ENCODE results near the gene RASGEF1B.
"Not testable (repeated sequence)": the region's sequence is repeated elsewhere in the genome, so short reads cannot be mapped to it uniquely, and the experiment has no call there.

Gene RASGEF1B

DNA sequence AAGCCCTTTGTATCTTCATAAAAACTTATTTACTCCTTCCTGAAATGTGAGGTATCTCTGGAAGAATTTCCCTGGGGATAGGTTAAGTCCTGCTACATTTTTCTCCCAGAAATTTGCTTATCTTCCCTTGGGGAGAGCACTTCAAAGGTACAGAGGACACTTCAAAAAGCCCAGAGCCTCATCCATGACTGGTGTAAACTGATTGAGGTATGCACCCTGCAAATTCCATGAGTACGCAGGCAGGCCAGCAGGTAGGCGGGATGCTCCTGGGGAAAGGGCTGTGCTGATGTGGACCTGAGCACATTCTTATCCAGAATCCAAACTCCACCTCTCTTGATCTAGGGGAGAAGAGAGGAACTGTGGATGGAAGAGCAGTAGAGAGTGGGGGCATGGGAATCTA is 26.3 kb upstream of the RASGEF1B start:
- no peak for DNase-seq (ENCODE audit: low read depth)

- no peak for DNase-seq (ENCODE audit: low read depth)
Observed at GRCh38 chr4:81495345-81495744, 23.6 kb upstream of the RASGEF1B start.

DNA sequence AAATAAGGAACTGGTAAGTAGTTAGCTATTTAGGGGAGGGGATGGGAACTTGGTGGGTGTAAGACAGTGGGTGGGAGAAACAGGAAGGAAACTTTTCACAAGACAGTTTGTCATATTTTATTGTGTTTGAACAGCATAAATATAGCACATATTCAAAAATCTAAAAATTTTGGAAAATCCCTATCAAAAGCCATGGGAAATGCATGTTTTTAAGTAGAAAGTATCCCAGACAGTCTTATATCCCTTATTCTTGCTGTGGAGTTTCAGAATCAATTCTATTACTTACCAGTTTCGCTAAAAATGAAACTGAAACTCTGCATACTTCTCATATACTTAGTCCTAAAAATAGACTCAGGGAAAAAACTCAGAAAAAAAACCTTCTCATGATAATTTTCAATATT is 22.3 kb upstream of the RASGEF1B start:
- DNase-seq (ENCODE audit: low read depth) = no peak

DNA sequence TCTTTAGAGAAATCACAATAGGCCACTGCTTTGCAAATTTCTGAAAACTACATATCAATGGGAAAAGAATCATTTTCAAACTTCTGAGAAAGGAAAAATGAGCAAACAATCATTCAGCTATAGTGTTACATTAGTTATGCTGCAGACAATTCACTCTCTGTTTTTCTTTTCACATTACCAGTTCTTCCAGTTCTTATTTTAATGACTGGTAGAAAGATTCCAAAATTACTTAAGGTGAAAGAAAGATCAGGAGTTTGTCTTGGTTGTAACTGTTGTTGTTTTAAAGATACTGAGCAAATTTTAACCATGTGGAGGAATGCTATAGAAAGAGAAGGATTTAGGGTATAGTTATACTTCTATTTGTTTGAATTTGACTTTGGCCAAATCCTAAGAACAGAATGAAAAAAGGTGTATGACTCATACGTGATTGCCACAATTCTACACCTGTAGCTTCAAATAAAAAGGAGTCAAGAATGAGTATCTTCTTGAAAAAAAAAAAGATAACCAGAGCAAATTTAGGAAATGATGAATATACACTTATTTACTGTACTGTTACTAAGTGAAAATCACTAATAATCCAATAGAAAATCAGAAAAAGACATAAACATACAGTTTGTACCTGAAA is 21.0 kb upstream of the RASGEF1B start:
- no peak for DNase-seq (ENCODE audit: low read depth)

DNA sequence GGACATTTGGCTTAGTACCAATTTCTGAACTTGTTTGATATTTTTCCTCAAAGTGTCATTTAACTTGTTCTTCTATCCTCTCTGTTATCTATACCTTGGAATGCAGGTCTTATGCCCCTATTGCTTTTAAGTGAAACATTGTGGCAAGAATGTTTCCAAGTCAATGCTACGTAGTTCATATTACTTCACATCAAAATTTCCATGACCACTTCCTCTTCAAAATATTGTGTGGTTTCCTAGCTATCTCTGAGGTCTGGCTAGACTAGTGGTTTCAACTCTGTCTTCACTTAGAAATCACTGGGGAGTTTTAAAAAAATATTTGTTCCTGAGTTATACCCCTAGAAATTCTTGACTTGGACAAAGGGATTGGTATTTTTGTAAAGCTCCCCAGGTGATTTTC is 20.2 kb upstream of the RASGEF1B start:
- no peak for DNase-seq (ENCODE audit: low read depth)

DNA sequence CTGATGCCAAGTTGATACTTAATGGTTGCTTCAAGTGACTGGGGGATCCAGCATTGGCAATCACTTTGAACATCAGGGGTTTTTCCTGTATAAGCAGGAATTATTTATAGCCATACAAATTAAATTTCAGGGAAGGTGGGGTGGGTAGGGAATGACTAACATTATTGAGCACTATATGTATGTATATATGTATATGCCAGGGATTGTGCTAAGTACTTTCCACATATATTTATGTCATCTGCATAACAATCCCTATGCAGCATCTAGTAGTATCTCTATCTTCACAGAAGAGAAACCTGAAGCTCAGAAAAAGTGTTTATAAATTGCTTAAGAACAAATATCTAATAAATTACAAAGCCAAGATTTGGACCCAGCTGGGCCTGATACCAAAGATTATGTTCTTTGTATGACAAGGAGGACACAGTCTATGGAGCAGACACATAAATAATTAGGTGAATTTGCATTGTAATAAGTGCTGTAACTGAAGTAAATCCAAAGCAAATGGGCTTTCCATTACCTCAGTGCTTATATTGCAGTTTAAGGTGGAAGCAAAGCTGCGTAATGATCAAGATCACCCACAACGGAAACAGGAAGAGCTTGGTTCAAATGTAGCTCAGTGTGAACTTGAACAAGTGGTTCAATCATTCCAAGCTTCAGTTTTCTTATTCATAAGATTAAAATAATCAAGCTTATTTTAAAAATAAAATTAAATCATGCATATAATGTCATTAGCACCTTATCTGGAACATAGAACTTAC is 18.9 kb upstream of the RASGEF1B start:
- no peak for DNase-seq (ENCODE audit: low read depth)

DNA sequence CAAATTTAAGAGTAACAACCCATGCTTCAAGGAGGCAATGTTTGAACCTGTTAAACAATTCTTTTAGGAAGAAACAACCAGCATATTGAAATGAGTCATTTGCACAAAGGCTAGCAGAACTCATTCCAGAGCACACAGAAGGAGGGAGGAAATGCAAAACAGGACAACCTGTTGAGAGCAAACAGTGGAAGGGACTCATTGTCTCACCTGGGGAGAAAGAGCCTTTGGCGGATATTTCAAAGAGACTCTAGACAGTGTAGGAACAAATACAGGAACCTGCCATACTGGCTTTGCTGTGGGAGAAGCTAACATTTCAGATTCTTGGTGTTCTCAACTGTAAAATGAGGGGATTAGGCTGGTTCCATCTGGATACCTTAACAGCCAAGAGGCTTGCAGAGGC is 14.8 kb upstream of the RASGEF1B start:
- no peak for DNase-seq (ENCODE audit: low read depth)

DNA sequence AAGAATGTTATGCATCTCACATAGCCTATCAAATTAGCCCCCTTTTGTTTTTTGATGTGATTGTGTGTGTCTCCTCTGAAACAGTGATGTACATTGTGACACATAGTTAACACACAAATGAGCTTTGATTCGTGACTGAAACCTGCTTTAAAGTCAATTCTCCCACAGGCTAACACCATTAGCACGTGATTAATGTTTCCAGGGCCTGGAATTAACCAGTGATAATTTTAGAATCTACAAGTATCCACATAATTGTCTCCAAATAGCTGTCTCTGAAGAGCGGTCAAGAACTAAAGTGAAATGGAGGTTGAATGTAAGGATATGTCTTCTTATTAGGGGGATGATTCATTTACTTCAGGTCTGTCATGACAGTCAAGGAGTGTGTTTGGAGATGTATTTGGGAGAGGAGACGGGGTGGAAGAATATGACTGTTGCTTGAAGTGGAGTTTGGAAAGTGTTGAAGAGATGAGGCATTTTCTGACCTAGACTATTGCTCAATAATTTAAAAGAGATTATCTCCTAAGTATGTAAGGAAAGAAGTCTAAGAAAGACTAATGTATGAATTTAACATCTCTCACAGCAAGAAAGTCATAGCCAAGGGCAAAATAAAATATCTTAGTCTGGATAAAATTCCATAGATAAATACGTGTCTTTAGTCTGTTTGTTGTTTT is 13.7 kb upstream of the RASGEF1B start:
- DNase-seq (ENCODE audit: low read depth) = no peak

DNA sequence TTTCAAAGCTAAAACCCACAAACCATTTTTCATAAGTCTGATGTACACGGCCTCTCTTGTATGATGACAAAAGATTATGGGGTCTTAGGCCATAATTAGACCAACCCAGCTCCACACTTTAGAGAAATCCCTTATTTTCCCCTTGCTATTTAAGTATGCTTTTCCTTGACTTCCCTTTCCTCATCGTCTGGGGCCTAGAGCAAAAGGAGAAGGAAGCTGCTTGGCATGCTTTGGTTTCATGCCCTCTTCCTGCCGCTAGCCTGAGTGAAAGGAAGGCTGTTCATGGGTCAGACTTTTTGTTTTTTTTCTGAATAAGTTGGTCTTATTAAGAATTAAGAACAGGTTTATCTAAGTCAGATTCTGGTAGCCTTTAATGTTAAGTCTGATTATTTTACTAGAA is 10.6 kb upstream of the RASGEF1B start:
- no peak for DNase-seq (ENCODE audit: low read depth)

- no peak for DNase-seq (ENCODE audit: low read depth)
Observed at GRCh38 chr4:81481151-81481550, 9.4 kb upstream of the RASGEF1B start.

- not testable (repeated sequence) for DNase-seq (ENCODE audit: low read depth)
Observed at GRCh38 chr4:81479573-81479972, 7.9 kb upstream of the RASGEF1B start.

- not testable (repeated sequence) for DNase-seq (ENCODE audit: low read depth)
Observed at GRCh38 chr4:81473331-81474265, 1.9 kb upstream of the RASGEF1B start.

DNA sequence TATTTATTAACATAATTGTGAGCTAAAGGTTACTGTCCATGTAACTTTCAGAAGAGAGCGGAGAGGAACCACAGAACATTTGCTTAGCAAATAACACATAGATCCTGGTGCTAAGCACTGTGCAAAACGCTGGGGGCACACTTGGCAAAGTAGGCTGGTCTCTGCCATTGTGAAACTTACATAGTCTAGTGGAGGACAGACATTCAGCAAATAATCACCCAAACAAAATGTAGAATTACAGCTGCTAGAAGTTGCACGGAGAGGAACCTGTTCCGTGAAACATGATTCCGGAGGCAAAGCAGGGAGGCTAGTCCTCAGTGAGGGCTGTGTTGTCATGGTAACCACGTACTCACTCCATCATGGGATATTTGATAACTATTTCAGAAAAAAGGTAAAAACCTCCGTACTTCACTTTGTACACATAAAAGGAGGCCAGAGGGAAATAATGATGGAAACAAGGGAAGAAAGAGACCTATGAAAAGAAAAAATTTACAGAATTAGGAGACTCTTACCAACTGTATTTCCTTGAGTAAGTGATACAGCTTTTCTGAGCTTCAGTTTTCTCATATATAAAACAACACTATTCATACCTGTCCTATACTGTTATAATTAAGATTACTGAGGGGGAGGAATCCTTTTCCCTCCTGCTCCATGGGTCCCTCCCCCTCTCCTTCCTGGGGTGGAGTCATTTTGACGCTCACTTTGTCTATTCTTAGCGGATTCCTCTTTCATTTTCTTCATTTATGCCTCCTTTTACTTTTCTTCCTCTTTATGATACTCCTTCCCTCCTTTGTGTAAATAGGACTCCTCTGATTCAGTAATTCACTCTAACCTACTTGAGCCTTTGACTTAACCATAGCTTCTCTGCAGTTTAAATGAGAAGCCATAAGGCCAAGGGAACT is 825 bp upstream of the RASGEF1B start:
- no peak for DNase-seq (ENCODE audit: low read depth)

DNA sequence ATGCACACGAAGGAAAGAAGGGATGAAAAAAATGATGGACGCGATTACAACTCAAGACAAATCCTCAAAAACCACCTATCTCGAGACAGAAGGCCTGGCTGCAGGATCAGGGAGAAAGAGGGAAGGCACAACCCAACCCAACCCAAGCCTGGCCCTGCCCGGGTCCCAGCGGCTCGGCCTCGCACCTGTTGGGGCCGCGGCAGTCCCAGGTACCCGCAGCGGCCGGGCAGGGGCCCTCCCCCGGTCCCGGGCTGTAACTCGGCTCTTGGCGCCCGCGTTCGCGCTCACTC is 464 bp downstream of the RASGEF1B start:
- DNase-seq (ENCODE audit: low read depth) = no peak

DNA sequence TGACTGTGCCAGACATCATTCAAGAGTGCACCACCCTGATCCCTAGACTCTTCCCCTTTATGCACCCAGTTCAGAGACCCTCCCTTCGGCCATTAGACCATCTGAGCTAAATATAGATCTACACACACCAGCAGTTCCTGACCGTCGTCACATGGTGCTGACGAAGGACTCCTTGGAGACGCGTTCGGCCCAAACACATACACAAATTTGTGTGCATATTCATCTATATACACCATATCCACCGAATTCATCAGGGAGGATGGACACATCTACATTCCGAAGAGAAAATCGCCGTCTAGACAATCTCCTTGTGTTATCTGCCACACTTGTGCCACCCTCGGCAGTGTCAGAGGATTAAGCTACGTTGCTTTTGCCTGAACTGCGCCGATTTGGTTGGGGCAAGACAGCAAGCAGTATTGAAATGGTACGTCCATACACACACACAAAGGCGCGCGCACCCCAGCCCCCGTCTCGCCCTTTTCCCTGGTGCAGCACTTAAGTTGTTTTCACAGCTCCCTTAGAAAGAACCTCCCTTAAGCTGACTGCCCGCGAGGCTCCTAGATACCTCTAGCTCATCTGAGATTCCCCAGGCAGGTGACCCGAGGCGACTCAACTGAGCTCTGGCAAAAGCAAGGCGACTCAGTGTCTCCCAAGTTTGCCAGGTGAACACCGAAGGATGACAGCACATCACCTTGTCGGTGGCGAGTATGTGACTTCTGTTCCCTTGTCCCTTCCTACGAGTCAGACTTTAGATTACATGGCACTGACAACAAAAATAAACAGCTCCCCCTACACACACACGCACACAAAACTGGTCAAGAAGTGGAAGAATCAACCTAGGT is 1.0 kb downstream of the RASGEF1B start:
- peak; percentile 17 for DNase-seq (ENCODE audit: low read depth)

GRCh38 chr4:81469781-81470455 is 1.8 kb downstream of the RASGEF1B start:
- no peak for DNase-seq (ENCODE audit: low read depth)

DNA sequence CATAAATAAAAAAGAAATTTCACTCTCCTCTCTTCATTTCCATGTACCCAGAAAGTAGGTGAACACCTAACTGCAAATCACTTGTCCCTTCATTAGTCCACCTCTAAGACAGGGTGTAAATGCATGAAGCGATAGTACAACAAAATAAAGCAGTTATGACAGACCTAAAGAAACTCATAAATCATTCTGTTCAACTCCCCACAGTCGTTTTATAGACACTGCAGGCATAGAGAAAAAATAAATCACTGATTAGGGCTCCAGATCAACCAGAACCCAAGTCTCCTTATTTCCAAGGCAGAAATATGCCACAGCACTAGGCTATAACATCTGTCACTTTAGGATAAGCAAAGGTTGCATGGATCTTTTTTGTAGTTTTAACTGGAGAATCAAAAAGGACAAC is 3.0 kb downstream of the RASGEF1B start:
- DNase-seq (ENCODE audit: low read depth) = no peak

DNA sequence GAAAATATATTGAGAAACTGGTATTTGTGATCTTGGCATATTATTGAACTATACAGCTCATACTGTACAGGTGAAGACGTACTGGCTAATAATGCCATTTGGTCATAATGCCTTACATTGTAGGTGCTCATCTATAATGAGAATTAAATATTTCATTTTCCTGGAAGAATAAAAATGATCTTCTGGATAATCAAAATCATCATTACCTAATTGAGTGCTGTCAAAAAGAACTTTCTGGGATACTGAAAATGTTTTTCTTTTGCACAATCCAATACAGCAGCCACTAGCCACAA is 4.1 kb downstream of the RASGEF1B start:
- no peak for DNase-seq (ENCODE audit: low read depth)

GRCh38 chr4:81466841-81467671 is 4.7 kb downstream of the RASGEF1B start:
- peak; percentile 23 for DNase-seq (ENCODE audit: low read depth)
